HS-5 (cell line): ENCODE data around the gene SETD6.
"Not testable (repeated sequence)": the region's sequence is repeated elsewhere in the genome, so short reads cannot be mapped to it uniquely, and the experiment has no call there.

ENCODE experiments used
- DNase-seq: peaks from one replicate; pipeline ENCODE4 v3.0.0-alpha.2; 2012; ENCODE audit warnings: low read depth

Gene SETD6

DNA sequence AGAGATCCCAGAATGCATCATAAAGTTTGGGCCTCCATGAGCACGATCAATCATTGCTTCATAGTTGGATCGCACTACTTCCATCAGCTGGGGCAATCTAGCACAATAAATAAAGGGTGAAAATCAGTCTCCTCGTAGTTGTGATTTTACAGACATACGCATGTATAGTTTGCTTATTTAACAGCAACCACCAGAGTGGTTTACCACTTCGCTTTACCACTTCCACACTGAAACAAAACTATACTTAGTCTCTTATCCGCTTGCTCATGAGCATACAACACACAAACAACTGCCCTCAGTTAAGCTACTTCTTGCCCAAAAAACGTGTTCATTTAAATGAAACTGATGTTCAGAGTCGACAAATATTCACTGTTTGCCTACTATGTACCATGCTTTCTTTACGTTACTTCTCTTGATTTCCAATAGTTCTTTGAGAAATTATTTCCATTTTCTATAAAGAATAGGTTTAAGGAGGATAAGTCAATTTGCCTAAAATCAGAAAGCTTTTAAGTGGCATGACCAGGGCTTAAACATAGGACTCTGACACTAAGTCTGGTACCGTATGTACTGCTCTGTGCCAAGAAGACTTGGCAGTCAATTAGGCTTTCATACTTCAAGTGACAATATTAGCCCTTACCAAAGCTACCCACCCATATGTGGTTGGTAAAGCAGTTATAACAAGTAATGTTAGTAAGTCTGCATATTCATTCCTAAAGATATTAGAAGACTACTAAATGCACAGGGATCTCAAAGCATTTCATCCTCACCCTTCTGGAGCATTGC lies 22.0 kb downstream of the SETD6 start:
- DNase-seq: no peak

DNA sequence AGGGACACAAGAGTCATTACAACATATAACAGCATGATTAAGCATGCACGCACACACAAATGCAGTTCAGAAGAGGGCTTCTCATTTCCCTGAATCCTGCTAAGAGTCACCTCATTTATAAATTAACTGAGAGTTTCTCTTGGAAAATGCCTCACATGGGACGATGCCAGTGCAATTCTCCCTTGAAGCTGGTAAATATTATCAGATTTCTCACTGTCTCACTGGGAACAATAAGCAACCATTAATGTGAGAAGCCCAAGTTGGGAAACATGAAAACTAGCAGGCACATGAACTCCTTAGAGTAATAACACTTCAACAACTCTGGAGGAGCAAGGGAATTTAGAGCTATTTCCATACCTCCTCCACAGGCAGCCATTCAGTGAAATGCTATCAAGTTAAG lies 26.4 kb downstream of the SETD6 start:
- DNase-seq: no peak

DNA sequence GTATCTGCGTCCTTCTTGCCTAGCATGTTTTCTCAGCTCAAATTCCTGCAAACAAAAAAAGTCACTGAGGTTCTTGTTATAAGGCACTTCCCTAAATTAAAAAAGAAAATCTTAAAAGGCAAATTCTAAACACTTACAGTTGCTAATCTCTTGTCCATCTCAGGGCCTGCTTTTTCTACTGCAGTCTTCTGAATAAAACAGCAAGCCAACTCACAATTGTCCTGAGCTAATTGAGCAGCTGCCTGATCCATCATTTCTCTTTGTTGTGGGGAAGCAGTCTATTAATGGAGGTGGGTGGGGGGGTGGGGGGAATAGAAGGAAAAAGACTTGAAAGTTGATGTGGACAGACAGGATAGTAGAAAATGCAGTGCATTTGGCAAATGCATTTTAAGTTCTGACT lies 27.0 kb downstream of the SETD6 start:
- no peak for DNase-seq

- no peak for DNase-seq
Observed at GRCh38 chr16:58543685-58544084, 28.4 kb downstream of the SETD6 start.

DNA sequence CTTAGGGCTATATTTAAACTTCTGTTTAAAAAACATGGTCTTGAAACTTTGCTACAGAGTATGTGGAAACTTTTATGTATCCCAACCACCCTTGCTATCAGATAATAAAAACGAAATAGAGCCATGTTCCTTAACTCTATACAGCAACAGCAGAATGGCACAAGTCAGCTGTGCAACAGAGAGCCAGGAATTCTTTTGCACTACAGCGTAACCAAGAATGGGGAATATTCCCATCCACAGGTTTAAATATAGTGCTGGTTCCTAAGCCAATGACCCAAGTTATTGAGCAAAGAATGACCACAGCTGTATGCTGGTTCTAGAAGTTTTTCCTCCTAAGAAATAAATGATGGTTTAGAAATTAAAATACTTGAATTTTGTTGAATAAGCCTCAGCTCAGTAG lies 33.1 kb downstream of the SETD6 start:
- no peak for DNase-seq

GRCh38 chr16:58551496-58551895 lies 36.2 kb downstream of the SETD6 start:
- DNase-seq: no peak

DNA sequence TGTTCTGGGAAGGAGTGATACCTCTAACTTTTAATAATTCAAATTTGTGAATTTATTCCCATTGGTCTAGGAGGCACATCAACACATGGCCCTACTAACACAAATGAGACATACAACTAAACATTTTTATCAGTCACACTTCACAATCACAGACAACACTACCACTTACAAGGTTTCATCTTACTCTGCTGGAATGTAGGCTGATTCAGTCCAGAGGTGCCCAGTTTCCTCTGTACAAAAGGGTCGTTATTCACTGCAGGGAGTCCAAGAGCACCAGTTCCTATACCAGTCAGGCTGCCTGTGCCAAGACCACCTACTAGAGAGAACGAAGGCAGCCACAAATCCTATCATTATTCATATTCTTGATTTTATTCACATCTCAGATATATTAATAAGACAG lies 41.4 kb downstream of the SETD6 start:
- DNase-seq: no peak

- DNase-seq: peak; percentile 54
Observed at GRCh38 chr16:58563235-58563634, 47.9 kb downstream of the SETD6 start.

- DNase-seq: no peak
Observed at GRCh38 chr16:58563775-58564174, 48.5 kb downstream of the SETD6 start.

DNA sequence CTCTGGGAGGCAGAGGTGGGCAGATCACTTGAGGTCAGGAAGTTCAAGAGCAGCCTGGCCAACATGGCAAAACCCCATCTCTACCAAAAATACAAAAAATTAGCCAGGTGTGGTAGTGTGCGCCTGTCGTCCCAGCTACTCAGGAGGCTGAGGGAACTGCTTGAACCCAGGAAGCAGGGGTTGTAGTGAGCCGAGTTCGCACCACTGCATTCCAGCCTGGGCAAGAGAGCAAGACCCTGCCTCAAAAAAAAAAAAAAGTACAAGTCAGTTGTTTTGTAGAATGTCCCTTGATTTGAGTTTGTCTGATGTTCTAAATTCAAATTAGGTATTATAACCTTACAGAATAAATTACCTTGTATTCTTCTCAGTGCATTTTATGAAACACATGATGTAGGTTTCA lies 50.4 kb downstream of the SETD6 start:
- not testable (repeated sequence) for DNase-seq
